GM12878 (cell line): ENCODE measurements around the gene IGSF11.

Experiments used
- EZH2 ChIP-seq: IDR thresholded peaks from 2 replicates; pipeline ENCODE4 v1.6.1; 2012; ENCODE audit warnings: low read depth, mild to moderate bottlenecking, control low read depth, inconsistent platforms, low read length, borderline replicate concordance; ENCODE audit not compliant: control insufficient read depth
- POLR2A ChIP-seq: IDR thresholded peaks from 2 replicates; pipeline ENCODE4 v1.6.1; 2011; ENCODE audit warnings: low read depth, mild to moderate bottlenecking, low read length
- RBBP5 ChIP-seq: fragments of 200-600 bp; sonication (generic); conservative IDR thresholded peaks from 2 replicates; pipeline ENCODE4 v1.6.1; 2016
- RFX5 ChIP-seq: IDR thresholded peaks from 2 replicates; pipeline ENCODE4 v1.6.1; 2011; ENCODE audit warnings: low read depth, low read length, improper control_type of control experiment
- RUNX3 ChIP-seq: IDR thresholded peaks from 2 replicates; pipeline ENCODE4 v1.6.1; 2012; ENCODE audit warnings: low read length, inconsistent platforms
- TAF1 ChIP-seq: IDR thresholded peaks from 2 replicates; pipeline ENCODE4 v1.6.1; 2011; ENCODE audit warnings: mild to moderate bottlenecking, low read depth, low read length, borderline replicate concordance
- ZNF622 ChIP-seq: fragments of 450-650 bp; IDR thresholded peaks from 2 replicates; pipeline ENCODE4 v1.6.1; 2017; ENCODE audit warnings: mild to moderate bottlenecking, inconsistent platforms
- TF ChIP-seq, protein P1 (sequence below), 3 experiments: IDR thresholded peaks in 2 of 3; conservative IDR thresholded peaks in 1 of 3; 2 replicates each; pipeline ENCODE4 v1.5.1; 2011; ENCODE audit warnings: low read depth in 3 of 3, low read length in 3 of 3, mild to moderate bottlenecking in 3 of 3, control low read depth in 2 of 3, moderate library complexity in 2 of 3, inconsistent platforms in 1 of 3, mixed read lengths in 1 of 3; ENCODE audit not compliant: control insufficient read depth in 2 of 3, insufficient read depth in 1 of 3; ENCODE audit errors: extremely low read depth in 1 of 3
- TF ChIP-seq, protein P2 (sequence below): IDR thresholded peaks from 2 replicates; pipeline ENCODE4 v1.6.1; 2012; ENCODE audit warnings: mild to moderate bottlenecking, low read depth, low read length
- TF ChIP-seq, protein P3 (sequence below): IDR thresholded peaks from 2 replicates; pipeline ENCODE4 v1.6.1; 2011; ENCODE audit warnings: mild to moderate bottlenecking, low read depth, low read length, moderate library complexity; ENCODE audit not compliant: insufficient replicate concordance
- TF ChIP-seq, protein P4 (sequence below): IDR thresholded peaks from 2 replicates; pipeline ENCODE4 v1.6.1; 2012; ENCODE audit warnings: improper control_type of control experiment, low read depth, low read length; ENCODE audit not compliant: insufficient replicate concordance

DNA sequence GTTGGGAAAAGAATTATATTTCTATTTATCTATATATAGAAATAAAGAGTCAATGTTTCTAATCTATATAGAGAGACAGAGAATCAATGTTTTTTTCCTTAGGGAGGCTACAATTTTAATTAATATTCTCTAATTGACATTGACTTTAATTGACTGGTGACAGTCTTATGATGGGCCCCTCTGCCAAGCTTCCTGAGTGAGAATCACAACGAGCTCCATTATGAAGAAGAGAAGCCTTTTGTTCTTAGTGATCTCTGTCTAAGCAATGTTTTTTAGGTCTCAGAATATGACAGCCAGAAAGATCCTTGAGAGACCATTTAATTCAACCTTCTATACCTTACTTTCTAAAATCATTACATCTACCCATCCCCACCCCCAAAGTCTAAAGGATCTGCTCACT lies 70.9 kb downstream of the IGSF11 start:
- TF ChIP-seq ZNF622 (no peak), EZH2 (no peak), POLR2A (no peak), RBBP5 (no peak), RFX5 (no peak), TAF1 (no peak), RUNX3 (no peak)
- TF ChIP-seq, protein P1, sequence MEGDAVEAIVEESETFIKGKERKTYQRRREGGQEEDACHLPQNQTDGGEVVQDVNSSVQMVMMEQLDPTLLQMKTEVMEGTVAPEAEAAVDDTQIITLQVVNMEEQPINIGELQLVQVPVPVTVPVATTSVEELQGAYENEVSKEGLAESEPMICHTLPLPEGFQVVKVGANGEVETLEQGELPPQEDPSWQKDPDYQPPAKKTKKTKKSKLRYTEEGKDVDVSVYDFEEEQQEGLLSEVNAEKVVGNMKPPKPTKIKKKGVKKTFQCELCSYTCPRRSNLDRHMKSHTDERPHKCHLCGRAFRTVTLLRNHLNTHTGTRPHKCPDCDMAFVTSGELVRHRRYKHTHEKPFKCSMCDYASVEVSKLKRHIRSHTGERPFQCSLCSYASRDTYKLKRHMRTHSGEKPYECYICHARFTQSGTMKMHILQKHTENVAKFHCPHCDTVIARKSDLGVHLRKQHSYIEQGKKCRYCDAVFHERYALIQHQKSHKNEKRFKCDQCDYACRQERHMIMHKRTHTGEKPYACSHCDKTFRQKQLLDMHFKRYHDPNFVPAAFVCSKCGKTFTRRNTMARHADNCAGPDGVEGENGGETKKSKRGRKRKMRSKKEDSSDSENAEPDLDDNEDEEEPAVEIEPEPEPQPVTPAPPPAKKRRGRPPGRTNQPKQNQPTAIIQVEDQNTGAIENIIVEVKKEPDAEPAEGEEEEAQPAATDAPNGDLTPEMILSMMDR (IDR thresholded peaks at IDR 0.05 in 2 of 3, conservative IDR thresholded peaks at IDR 0.05 in 1 of 3; ENCODE audit: control insufficient read depth in 2 of 3, extremely low read depth in 1 of 3, insufficient read depth in 1 of 3, low read depth in 3 of 3, low read length in 3 of 3): no peak
- TF ChIP-seq, protein P2, sequence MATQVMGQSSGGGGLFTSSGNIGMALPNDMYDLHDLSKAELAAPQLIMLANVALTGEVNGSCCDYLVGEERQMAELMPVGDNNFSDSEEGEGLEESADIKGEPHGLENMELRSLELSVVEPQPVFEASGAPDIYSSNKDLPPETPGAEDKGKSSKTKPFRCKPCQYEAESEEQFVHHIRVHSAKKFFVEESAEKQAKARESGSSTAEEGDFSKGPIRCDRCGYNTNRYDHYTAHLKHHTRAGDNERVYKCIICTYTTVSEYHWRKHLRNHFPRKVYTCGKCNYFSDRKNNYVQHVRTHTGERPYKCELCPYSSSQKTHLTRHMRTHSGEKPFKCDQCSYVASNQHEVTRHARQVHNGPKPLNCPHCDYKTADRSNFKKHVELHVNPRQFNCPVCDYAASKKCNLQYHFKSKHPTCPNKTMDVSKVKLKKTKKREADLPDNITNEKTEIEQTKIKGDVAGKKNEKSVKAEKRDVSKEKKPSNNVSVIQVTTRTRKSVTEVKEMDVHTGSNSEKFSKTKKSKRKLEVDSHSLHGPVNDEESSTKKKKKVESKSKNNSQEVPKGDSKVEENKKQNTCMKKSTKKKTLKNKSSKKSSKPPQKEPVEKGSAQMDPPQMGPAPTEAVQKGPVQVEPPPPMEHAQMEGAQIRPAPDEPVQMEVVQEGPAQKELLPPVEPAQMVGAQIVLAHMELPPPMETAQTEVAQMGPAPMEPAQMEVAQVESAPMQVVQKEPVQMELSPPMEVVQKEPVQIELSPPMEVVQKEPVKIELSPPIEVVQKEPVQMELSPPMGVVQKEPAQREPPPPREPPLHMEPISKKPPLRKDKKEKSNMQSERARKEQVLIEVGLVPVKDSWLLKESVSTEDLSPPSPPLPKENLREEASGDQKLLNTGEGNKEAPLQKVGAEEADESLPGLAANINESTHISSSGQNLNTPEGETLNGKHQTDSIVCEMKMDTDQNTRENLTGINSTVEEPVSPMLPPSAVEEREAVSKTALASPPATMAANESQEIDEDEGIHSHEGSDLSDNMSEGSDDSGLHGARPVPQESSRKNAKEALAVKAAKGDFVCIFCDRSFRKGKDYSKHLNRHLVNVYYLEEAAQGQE: no peak
- TF ChIP-seq, protein P3, sequence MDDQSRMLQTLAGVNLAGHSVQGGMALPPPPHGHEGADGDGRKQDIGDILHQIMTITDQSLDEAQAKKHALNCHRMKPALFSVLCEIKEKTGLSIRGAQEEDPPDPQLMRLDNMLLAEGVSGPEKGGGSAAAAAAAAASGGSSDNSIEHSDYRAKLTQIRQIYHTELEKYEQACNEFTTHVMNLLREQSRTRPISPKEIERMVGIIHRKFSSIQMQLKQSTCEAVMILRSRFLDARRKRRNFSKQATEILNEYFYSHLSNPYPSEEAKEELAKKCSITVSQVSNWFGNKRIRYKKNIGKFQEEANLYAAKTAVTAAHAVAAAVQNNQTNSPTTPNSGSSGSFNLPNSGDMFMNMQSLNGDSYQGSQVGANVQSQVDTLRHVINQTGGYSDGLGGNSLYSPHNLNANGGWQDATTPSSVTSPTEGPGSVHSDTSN: no peak
- TF ChIP-seq, protein P4, sequence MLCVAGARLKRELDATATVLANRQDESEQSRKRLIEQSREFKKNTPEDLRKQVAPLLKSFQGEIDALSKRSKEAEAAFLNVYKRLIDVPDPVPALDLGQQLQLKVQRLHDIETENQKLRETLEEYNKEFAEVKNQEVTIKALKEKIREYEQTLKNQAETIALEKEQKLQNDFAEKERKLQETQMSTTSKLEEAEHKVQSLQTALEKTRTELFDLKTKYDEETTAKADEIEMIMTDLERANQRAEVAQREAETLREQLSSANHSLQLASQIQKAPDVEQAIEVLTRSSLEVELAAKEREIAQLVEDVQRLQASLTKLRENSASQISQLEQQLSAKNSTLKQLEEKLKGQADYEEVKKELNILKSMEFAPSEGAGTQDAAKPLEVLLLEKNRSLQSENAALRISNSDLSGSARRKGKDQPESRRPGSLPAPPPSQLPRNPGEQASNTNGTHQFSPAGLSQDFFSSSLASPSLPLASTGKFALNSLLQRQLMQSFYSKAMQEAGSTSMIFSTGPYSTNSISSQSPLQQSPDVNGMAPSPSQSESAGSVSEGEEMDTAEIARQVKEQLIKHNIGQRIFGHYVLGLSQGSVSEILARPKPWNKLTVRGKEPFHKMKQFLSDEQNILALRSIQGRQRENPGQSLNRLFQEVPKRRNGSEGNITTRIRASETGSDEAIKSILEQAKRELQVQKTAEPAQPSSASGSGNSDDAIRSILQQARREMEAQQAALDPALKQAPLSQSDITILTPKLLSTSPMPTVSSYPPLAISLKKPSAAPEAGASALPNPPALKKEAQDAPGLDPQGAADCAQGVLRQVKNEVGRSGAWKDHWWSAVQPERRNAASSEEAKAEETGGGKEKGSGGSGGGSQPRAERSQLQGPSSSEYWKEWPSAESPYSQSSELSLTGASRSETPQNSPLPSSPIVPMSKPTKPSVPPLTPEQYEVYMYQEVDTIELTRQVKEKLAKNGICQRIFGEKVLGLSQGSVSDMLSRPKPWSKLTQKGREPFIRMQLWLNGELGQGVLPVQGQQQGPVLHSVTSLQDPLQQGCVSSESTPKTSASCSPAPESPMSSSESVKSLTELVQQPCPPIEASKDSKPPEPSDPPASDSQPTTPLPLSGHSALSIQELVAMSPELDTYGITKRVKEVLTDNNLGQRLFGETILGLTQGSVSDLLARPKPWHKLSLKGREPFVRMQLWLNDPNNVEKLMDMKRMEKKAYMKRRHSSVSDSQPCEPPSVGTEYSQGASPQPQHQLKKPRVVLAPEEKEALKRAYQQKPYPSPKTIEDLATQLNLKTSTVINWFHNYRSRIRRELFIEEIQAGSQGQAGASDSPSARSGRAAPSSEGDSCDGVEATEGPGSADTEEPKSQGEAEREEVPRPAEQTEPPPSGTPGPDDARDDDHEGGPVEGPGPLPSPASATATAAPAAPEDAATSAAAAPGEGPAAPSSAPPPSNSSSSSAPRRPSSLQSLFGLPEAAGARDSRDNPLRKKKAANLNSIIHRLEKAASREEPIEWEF: no peak
